GM12878 (cell line): ENCODE results near the gene ANKRD44. TPM values are rescaled to one million over a fixed set of nuclear protein-coding genes. Genes with fewer than 3 reads are reported as not detected.
A peak's percentile ranks its signal among the peaks of the same experiment; 100 is the strongest.

Experiments
- ATAC-seq: fragments of 200-7000 bp; cut with Tn5 transposase; 3 replicates; pipeline ENCODE4 v1.9.1; 2020; ENCODE audit warnings: mild to moderate bottlenecking, moderate library complexity
- BruUV-seq: library from RNA; stranded (reverse); fragments of 400-500 nt; replicated peaks from 2 replicates; lab custom pipeline; 2021; lab: Mats Ljungman, UMichigan
- CTCF ChIA-PET: fragments of 300-600 bp; sonication (Branson Sonifier 250); formaldehyde crosslinking; extraction: SDS; loops from one replicate; lab custom pipeline; 2021; ENCODE audit warnings: inconsistent platforms; lab: Yijun Ruan, JAX
- POLR2A ChIA-PET: fragments of 350-600 bp; formaldehyde crosslinking; extraction: SDS; loops from one replicate; lab custom pipeline; 2021; ENCODE audit warnings: inconsistent platforms; lab: Charles Lee
- RAD21 ChIA-PET: fragments of 300-600 bp; sonication (Branson Sonifier 250); formaldehyde crosslinking; loops from one replicate; lab custom pipeline; 2023; ENCODE audit warnings: antibody characterized with exemption; ENCODE audit not compliant: unreplicated experiment; lab: Charles Lee
- SMC1A ChIA-PET: fragments of 300-600 bp; sonication (Branson Sonifier 250); formaldehyde crosslinking; loops from one replicate; lab custom pipeline; 2023; ENCODE audit not compliant: unreplicated experiment, uncharacterized antibody; lab: Charles Lee
- DNase-seq: peaks from one replicate; pipeline ENCODE4 v3.0.0-alpha.2; 2011; ENCODE audit warnings: low read depth, low spot score
- FAIRE-seq: peaks from 3 replicates; lab custom pipeline; 2011; peaks lifted over from hg19 to GRCh38; lab: Jason Lieb, UNC
- H2AFZ ChIP-seq: 2 replicates; pipeline ENCODE4 v1.6.0; 2011; ENCODE audit warnings: low read depth, low read length, control low read depth; ENCODE audit not compliant: control insufficient read depth
- H3K27ac ChIP-seq: 2 replicates; pipeline ENCODE4 v1.5.1; 2011; ENCODE audit warnings: control low read depth; ENCODE audit not compliant: control insufficient read depth, insufficient read depth
- H3K27me3 ChIP-seq, 2 experiments: replicated peaks in 1 of 2; 2 replicates each; pipeline versions ENCODE4 v1.6.0 to v1.6.1; 2011; ENCODE audit warnings: low read length in 1 of 2; ENCODE audit not compliant: control insufficient read depth in 2 of 2, insufficient read depth in 2 of 2
- H3K36me3 ChIP-seq, 2 experiments: 2 replicates each; pipeline ENCODE4 v1.5.1; 2011; ENCODE audit warnings: low read length in 1 of 2; ENCODE audit not compliant: control insufficient read depth in 2 of 2, insufficient read depth in 2 of 2
- H3K4me1 ChIP-seq: 2 replicates; pipeline ENCODE4 v1.6.1; 2011; ENCODE audit warnings: mild to moderate bottlenecking, low read length, moderate library complexity, mixed read lengths; ENCODE audit not compliant: control insufficient read depth, insufficient read depth
- H3K4me2 ChIP-seq: 2 replicates; pipeline ENCODE4 v1.6.0; 2011; ENCODE audit warnings: control low read depth; ENCODE audit not compliant: control insufficient read depth, insufficient read depth
- H3K4me3 ChIP-seq: fragments of 200-600 bp; sonication (generic); 2 replicates; pipeline ENCODE4 v1.5.1; 2016
- H3K79me2 ChIP-seq: 2 replicates; pipeline ENCODE4 v1.6.0; 2011; ENCODE audit warnings: low read length; ENCODE audit not compliant: control insufficient read depth, insufficient read depth
- H3K9ac ChIP-seq: 2 replicates; pipeline ENCODE4 v1.8.0; 2011; ENCODE audit warnings: low read length, control low read depth, mixed read lengths; ENCODE audit not compliant: control insufficient read depth, insufficient read depth
- H3K9me3 ChIP-seq: replicated peaks from 3 replicates; pipeline ENCODE4 v1.5.1; 2011; ENCODE audit warnings: mild to moderate bottlenecking, low read length; ENCODE audit not compliant: control insufficient read depth, insufficient read depth
- H4K20me1 ChIP-seq: 2 replicates; pipeline ENCODE4 v1.6.0; 2011; ENCODE audit not compliant: control insufficient read depth, insufficient read depth
- ETV6 ChIP-seq, 2 experiments: fragments of 450-650 bp in 1 of 2; IDR thresholded peaks in 1 of 2; conservative IDR thresholded peaks in 1 of 2; 2 replicates each; pipeline ENCODE4 v1.6.1; 2014; ENCODE audit warnings: antibody characterized with exemption in 1 of 2, borderline replicate concordance in 1 of 2, low read depth in 1 of 2, mild to moderate bottlenecking in 1 of 2, moderate library complexity in 1 of 2
- NFIC ChIP-seq: IDR thresholded peaks from 2 replicates; pipeline ENCODE4 v1.6.1; 2012; ENCODE audit warnings: low read depth, mild to moderate bottlenecking, inconsistent platforms, low read length, moderate library complexity
- RUNX3 ChIP-seq: IDR thresholded peaks from 2 replicates; pipeline ENCODE4 v1.6.1; 2012; ENCODE audit warnings: low read length, inconsistent platforms
- SMC3 ChIP-seq: IDR thresholded peaks from 2 replicates; pipeline ENCODE4 v1.6.1; 2011; ENCODE audit warnings: low read length, improper control_type of control experiment, borderline replicate concordance
- ZNF217 ChIP-seq: fragments of 450-650 bp; IDR thresholded peaks from 2 replicates; pipeline ENCODE4 v1.6.1; 2017; ENCODE audit warnings: antibody characterized with exemption, mild to moderate bottlenecking
- WGBS: methylation state at CpG from one replicate; pipeline ENCODE4 v1.1.6; 2016; ENCODE audit warnings: low lambda C conversion rate; ENCODE audit not compliant: insufficient replicate concordance, insufficient coverage; ENCODE audit errors: missing lambda C conversion rate; 5-methylcytosine and 5-hydroxymethylcytosine counted together
- in situ Hi-C: fragments of 300-500 bp; cut with MboI; formaldehyde crosslinking; loops from 9 replicates; pipeline ENCODE4 v1.14.3; 2018; ENCODE audit warnings: mixed read lengths
- intact Hi-C: fragments of 100-400 bp; cut with micrococcal nuclease; formaldehyde crosslinking; loops from one replicate; pipeline ENCODE4 v1.14.2; 2022; ENCODE audit not compliant: unreplicated experiment
- polyA plus RNA-seq, 11 experiments: library from polyadenylated mRNA; depleted of rRNA in 4 of 11; unstranded in 6 of 11; stranded (reverse) in 5 of 11; fragments of >200 nt; fragmentation: Nextera tagmentation in 4 of 11; fragmentation: Illumina TruSeq in 1 of 11; extraction: Ambion mirVana in 4 of 11; extraction: Trizol in 1 of 11; gene quantifications; 1 replicate in 1 of 11; 2 replicates in 10 of 11; pipeline versions ENCODE4 v1.2.1 to v1.2.3, GENCODE V29; 2011 to 2016; ENCODE audit warnings: inconsistent platforms in 2 of 11, missing spikeins in 2 of 11, low read depth in 1 of 11
- total RNA-seq, 4 experiments: library from RNA; depleted of rRNA in 3 of 4; stranded (reverse); fragments of >200 nt in 3 of 4; fragmentation: Illumina TruSeq in 1 of 4; extraction: Trizol in 1 of 4; gene quantifications; 2 replicates each; pipeline versions ENCODE4 v1.2.1 to v1.2.3, GENCODE V29; 2013 to 2021
- TF ChIP-seq, protein P1 (sequence below): fragments of 450-650 bp; IDR thresholded peaks from 2 replicates; pipeline ENCODE4 v1.6.1; 2017; ENCODE audit warnings: mild to moderate bottlenecking, moderate library complexity
- TF ChIP-seq, protein P2 (sequence below): fragments of 150-350 bp; IDR thresholded peaks from 2 replicates; pipeline ENCODE4 v1.6.1; 2014; ENCODE audit warnings: mild to moderate bottlenecking, low read depth, low read length
- TF ChIP-seq, protein P3 (sequence below): fragments of 450-650 bp; formaldehyde crosslinking; IDR thresholded peaks from 2 replicates; pipeline ENCODE4 v1.4.0; 2022; ENCODE audit warnings: mild to moderate bottlenecking, moderate library complexity

ANKRD44 gene
- total and polyA plus RNA-seq, 10 of the 15 experiments (the other 5 are each of a cell fraction or from before 2014, with no cell fraction given), result 19.1 to 99.1 (median 59.6) TPM

DNA sequence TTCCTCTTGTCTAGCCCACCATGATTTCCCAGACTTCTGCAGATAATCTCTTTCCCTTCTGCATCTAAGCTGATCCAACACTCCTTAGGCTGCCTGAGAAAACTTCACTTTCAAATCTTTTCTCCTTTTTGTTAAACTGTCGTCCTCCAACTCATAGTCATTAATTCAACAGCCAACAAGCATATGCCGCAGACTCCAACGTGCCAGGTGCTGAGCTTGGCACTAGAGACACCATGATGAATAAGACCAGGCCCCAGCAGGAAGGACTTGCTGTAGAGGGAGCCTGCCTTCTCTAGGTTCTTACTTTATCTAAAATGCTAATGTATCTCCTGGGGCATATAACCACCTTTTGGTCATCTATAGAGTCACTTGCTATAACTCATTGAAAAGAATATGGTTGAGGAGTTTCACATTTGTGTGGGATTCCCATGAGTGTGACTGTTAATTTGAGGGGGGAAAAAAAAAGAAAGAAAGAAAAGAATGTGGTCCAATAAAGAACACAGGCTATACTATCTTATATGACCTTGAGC lies 51.0 kb downstream of the ANKRD44 start:
- Histone ChIP-seq H4K20me1 (no peaks in the 10 kb centered on the region), H3K4me2 (peak overlapping the region; percentile 38), H3K4me1 (peaks cover 52% of the 10 kb centered on the region), H2AFZ (no peak overlapping the region), H3K9ac (peak overlapping the region; percentile 14), H3K27me3 (no peaks in the 10 kb centered on the region), H3K9me3 (no peaks in the 10 kb centered on the region; the same call in 2 of the 3 replicates), H3K36me3 (no peaks in the 10 kb centered on the region; a peak in 2 of 4 replicates), H3K27ac (peak overlapping the region; percentile 75), H3K79me2 (peaks cover 85% of the 10 kb centered on the region), H3K4me3 (no peak overlapping the region)
- ChIA-PET SMC1A (interaction anchor here (0.9 to 7.8 kb wide), 9 partner anchors 10 to 63 kb away, joined by 3 to 165 read pairs (median 3); no protein-coding TSS in a partner anchor), RAD21 (interaction anchor here (0.7 to 5.7 kb wide), 8 partner anchors 15 to 63 kb away, joined by 3 to 178 read pairs (median 5); partner anchors contain the start of gene ANKRD44), POLR2A (interaction anchor here (0.6 to 5.7 kb wide), 8 partner anchors 15 to 220 kb away, joined by 3 to 85 read pairs (median 4); partner anchors contain the start of gene ANKRD44), CTCF (interaction anchor here (1.0 to 5.7 kb wide), 2 partner anchors 44 to 47 kb away, joined by 4 to 68 read pairs; no protein-coding TSS in a partner anchor)
- no TSS peak for BruUV-seq
- ATAC-seq (peak; percentile 13), DNase-seq (no peak), FAIRE-seq (no peak)
- intact Hi-C loops (loop anchor here (2.0 kb wide), 1 partner anchor 51 kb away; no protein-coding TSS in a partner anchor), in situ Hi-C loops (no loop called here)
- 2% methylated on average over 3 of the region's 3 CpGs for WGBS
- TF ChIP-seq ZNF217 (no peak), SMC3 (no peak), ETV6 (conservative IDR thresholded peaks at IDR 0.05 in 1 of 2, IDR thresholded peaks at IDR 0.05 in 1 of 2; ENCODE audit: borderline replicate concordance in 1 of 2, low read depth in 1 of 2) (no peak), NFIC (no peak), RUNX3 (peak; percentile 47; the same call in 1 of the 2 replicates)
- TF ChIP-seq, protein P1, sequence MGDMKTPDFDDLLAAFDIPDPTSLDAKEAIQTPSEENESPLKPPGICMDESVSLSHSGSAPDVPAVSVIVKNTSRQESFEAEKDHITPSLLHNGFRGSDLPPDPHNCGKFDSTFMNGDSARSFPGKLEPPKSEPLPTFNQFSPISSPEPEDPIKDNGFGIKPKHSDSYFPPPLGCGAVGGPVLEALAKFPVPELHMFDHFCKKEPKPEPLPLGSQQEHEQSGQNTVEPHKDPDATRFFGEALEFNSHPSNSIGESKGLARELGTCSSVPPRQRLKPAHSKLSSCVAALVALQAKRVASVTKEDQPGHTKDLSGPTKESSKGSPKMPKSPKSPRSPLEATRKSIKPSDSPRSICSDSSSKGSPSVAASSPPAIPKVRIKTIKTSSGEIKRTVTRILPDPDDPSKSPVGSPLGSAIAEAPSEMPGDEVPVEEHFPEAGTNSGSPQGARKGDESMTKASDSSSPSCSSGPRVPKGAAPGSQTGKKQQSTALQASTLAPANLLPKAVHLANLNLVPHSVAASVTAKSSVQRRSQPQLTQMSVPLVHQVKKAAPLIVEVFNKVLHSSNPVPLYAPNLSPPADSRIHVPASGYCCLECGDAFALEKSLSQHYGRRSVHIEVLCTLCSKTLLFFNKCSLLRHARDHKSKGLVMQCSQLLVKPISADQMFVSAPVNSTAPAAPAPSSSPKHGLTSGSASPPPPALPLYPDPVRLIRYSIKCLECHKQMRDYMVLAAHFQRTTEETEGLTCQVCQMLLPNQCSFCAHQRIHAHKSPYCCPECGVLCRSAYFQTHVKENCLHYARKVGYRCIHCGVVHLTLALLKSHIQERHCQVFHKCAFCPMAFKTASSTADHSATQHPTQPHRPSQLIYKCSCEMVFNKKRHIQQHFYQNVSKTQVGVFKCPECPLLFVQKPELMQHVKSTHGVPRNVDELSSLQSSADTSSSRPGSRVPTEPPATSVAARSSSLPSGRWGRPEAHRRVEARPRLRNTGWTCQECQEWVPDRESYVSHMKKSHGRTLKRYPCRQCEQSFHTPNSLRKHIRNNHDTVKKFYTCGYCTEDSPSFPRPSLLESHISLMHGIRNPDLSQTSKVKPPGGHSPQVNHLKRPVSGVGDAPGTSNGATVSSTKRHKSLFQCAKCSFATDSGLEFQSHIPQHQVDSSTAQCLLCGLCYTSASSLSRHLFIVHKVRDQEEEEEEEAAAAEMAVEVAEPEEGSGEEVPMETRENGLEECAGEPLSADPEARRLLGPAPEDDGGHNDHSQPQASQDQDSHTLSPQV, result peak; percentile 97
- TF ChIP-seq, protein P2, sequence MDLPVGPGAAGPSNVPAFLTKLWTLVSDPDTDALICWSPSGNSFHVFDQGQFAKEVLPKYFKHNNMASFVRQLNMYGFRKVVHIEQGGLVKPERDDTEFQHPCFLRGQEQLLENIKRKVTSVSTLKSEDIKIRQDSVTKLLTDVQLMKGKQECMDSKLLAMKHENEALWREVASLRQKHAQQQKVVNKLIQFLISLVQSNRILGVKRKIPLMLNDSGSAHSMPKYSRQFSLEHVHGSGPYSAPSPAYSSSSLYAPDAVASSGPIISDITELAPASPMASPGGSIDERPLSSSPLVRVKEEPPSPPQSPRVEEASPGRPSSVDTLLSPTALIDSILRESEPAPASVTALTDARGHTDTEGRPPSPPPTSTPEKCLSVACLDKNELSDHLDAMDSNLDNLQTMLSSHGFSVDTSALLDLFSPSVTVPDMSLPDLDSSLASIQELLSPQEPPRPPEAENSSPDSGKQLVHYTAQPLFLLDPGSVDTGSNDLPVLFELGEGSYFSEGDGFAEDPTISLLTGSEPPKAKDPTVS, result no peak
- TF ChIP-seq, protein P3, sequence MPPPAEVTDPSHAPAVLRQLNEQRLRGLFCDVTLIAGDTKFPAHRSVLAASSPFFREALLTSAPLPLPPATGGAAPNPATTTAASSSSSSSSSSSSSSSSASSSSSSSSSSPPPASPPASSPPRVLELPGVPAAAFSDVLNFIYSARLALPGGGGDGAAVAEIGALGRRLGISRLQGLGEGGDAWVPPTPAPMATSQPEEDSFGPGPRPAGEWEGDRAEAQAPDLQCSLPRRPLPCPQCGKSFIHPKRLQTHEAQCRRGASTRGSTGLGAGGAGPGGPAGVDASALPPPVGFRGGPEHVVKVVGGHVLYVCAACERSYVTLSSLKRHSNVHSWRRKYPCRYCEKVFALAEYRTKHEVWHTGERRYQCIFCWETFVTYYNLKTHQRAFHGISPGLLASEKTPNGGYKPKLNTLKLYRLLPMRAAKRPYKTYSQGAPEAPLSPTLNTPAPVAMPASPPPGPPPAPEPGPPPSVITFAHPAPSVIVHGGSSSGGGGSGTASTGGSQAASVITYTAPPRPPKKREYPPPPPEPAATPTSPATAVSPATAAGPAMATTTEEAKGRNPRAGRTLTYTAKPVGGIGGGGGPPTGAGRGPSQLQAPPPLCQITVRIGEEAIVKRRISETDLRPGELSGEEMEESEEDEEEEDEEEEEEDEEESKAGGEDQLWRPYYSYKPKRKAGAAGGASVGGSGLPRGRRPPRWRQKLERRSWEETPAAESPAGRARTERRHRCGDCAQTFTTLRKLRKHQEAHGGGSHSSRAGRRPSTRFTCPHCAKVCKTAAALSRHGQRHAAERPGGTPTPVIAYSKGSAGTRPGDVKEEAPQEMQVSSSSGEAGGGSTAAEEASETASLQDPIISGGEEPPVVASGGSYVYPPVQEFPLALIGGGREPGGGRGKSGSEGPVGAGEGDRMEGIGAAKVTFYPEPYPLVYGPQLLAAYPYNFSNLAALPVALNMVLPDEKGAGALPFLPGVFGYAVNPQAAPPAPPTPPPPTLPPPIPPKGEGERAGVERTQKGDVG (CRISPR knock-in tag), result no peak
